Sigmoid colon (tissue), 4 donors: ENCODE data around the gene IRX2.

Source experiments
- EP300 ChIP-seq, 4 donors: sonication (generic); formaldehyde crosslinking; IDR thresholded peaks; one replicate each; pipeline ENCODE4 v1.6.1; 2017; ENCODE audit warnings: antibody characterized with exemption in 4 of 4
- POLR2A ChIP-seq, 2 donors: fragments of 450-650 bp; IDR thresholded peaks; one replicate each; pipeline ENCODE4 v1.6.1; 2016; ENCODE audit warnings: antibody characterized with exemption in 2 of 2, mild to moderate bottlenecking in 2 of 2, moderate library complexity in 2 of 2
- POLR2AphosphoS5 ChIP-seq, 4 donors: sonication (generic); formaldehyde crosslinking; IDR thresholded peaks; one replicate each; pipeline ENCODE4 v1.6.1; 2017; ENCODE audit warnings: antibody characterized with exemption in 4 of 4
- TF ChIP-seq, protein P1 (sequence below), 4 experiments: fragments of 450-650 bp in 3 of 4; fragments of 200-600 bp in 1 of 4; IDR thresholded peaks; one replicate each; pipeline ENCODE4 v1.5.1; 2016 to 2019; ENCODE audit warnings: antibody characterized with exemption in 4 of 4, mild to moderate bottlenecking in 3 of 4, moderate library complexity in 2 of 4

- TF ChIP-seq POLR2A (IDR thresholded peaks at IDR 0.05) (no peak), POLR2AphosphoS5 (IDR thresholded peaks at IDR 0.05) (no peak), EP300 (IDR thresholded peaks at IDR 0.05) (no peak)
- TF ChIP-seq, protein P1, sequence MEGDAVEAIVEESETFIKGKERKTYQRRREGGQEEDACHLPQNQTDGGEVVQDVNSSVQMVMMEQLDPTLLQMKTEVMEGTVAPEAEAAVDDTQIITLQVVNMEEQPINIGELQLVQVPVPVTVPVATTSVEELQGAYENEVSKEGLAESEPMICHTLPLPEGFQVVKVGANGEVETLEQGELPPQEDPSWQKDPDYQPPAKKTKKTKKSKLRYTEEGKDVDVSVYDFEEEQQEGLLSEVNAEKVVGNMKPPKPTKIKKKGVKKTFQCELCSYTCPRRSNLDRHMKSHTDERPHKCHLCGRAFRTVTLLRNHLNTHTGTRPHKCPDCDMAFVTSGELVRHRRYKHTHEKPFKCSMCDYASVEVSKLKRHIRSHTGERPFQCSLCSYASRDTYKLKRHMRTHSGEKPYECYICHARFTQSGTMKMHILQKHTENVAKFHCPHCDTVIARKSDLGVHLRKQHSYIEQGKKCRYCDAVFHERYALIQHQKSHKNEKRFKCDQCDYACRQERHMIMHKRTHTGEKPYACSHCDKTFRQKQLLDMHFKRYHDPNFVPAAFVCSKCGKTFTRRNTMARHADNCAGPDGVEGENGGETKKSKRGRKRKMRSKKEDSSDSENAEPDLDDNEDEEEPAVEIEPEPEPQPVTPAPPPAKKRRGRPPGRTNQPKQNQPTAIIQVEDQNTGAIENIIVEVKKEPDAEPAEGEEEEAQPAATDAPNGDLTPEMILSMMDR (IDR thresholded peaks at IDR 0.05) = no peak
Measured at GRCh38 chr5:2738700-2739359, 12.6 kb downstream of the IRX2 start.
